Fibroblast of skin of left biceps (primary cell): ENCODE data around the gene YBEY.

ENCODE experiments used
- DNase-seq, 2 experiments: peaks; one replicate each; pipeline ENCODE4 v3.0.0-alpha.2; 2013; ENCODE audit warnings: low read depth in 2 of 2

Gene YBEY

GRCh38 chr21:46327711-46328110, 41.6 kb downstream of the YBEY start:
- no peak for DNase-seq

GRCh38 chr21:46328151-46328550, 42.0 kb downstream of the YBEY start:
- no peak for DNase-seq

DNA sequence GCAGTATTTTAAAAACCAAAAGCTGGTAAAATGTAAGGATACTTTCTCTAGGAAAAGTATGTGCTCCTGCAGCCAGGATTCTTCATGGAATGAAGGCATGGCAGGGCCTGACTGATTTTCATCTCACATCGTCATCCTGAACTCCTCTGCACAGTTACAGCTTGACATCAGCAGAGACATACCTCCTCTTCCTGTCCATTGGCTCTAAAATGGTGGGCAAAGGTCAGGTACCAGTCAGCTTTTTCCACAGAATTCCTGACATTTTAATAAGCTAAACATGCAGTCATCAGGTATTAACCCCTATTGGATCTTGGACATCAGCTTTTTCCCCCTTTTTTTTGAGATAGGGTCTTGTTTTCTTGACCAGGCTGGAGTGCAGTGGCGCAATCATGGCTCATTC, 43.7 kb downstream of the YBEY start:
- DNase-seq: no peak

DNA sequence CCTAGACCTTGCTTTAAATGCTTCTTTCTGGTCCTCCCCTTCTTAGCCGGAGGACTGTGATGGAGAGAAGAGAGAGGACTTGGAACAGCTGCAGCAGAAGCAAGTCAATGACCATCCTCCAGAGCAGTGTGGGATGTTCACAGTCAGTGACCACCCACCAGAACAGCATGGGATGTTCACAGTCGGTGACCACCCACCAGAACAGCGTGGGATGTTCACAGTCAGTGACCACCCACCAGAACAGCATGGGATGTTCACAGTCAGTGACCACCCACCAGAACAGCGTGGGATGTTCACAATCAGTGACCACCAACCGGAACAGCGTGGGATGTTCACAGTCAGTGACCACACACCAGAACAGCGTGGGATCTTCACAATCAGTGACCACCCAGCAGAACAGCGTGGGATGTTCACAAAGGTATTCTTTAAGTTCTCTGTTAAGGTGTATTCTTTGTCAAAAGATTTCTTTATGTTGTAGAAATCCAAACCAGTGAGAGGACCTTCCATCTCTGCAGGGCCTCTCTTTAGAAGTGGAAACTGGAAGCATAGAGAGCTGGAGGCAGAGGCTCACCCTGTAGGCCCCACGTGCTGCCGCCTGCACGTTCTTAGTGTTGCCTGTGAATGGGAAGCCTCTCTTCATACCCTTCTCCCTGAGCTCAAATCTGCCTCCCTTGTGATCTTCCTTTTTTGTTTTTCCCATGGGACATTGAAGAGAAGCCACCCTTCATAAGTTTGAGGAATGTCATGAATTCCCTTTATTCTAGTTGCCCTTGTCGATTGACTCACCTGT, 48.4 kb downstream of the YBEY start:
- DNase-seq: no peak

DNA sequence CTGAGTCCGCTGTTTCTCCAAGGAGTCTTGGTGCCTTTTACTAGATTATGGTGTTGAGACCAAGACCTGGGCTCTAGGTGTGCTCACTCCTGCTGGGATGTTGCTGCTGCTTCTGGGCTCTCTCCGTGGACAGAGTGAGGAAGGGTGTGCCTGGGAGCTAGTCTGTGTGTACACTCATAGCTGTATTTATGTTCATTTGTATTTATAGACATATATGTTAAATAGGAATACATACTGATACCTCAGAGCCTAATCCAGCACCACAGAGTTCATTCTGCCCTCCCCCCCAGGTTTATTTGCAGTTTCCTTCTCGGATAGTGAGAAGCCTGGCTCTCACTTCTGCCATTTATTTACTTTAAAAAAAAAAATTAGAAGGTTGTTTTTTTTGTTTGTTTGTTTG, 50.5 kb downstream of the YBEY start:
- DNase-seq: no peak

- no peak for DNase-seq
Observed at GRCh38 chr21:46340998-46341397, 54.9 kb downstream of the YBEY start.

DNA sequence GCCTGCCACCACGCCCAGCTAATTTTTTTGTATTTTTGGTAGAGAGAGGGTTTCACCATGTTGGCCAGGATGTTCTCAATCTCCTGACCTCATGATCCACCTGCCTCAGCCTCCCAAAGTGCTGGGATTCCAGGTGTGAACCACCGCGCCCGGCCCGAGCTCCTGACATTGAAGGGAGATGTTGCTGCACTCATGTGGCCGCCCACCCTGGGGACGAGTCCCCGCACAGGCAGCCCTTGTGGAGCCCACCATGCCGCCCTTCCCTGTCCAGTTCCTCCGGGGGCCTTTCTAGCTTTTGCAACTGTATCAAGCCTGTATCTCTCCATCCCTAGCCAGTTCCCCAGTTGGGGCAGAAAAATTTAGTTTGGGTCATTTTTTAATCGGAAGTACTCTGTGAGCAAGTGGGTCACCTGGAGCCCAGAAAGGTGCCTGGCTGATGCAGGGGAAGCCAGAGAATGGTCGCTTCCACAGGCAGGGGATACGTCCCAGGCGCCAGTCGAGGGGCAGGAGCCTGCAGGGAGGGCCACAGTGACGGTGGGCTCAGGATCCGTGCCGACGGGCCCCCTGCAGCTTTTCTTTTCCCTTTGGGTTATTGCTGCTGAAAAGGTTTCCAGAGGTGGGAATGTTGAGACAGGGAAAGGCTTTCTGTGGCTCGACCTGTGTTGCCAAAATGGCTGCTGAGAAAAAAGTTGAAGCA, 58.2 kb downstream of the YBEY start:
- DNase-seq: no peak

GRCh38 chr21:46345861-46346260, 59.7 kb downstream of the YBEY start:
- no peak for DNase-seq

- DNase-seq: no peak
Observed at GRCh38 chr21:46346296-46347202, 60.4 kb downstream of the YBEY start.

- DNase-seq: no peak
Observed at GRCh38 chr21:46347203-46347550, 61.0 kb downstream of the YBEY start.
